ENCODE results near the gene SUPT4H1.

The SUPT4H1 gene

DNA sequence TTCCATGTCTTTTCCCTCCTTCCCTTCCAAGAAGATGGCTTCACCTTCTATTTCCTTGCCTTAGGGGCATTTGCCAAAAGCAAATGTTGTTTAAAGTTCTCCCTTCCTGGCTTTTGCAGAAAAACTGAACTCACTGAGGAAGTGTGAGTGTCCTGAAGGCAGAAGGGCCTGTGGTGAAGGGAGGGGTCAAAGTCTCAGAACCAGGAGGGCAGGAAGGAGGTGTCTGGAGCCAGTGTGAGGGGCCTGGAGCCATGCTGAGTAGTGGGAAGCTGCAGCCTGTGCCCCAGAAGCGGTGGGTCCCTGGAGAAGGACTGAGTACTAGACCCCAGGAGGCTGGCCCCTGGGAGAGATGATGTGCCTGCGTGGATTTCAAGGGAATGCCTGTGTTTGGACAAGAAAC is 23.8 kb upstream of the SUPT4H1 start:
- no peak overlapping the region for H3K4me3 ChIP-seq (ENCODE audit: control insufficient read depth, low read depth, low read length)
- DNase-seq (ENCODE audit: low read depth): no peak
- TF ChIP-seq, protein P1, sequence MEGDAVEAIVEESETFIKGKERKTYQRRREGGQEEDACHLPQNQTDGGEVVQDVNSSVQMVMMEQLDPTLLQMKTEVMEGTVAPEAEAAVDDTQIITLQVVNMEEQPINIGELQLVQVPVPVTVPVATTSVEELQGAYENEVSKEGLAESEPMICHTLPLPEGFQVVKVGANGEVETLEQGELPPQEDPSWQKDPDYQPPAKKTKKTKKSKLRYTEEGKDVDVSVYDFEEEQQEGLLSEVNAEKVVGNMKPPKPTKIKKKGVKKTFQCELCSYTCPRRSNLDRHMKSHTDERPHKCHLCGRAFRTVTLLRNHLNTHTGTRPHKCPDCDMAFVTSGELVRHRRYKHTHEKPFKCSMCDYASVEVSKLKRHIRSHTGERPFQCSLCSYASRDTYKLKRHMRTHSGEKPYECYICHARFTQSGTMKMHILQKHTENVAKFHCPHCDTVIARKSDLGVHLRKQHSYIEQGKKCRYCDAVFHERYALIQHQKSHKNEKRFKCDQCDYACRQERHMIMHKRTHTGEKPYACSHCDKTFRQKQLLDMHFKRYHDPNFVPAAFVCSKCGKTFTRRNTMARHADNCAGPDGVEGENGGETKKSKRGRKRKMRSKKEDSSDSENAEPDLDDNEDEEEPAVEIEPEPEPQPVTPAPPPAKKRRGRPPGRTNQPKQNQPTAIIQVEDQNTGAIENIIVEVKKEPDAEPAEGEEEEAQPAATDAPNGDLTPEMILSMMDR (IDR thresholded peaks at IDR 0.05; ENCODE audit: control insufficient read depth, insufficient read depth, low read depth, low read length, missing control alignments): no peak

DNA sequence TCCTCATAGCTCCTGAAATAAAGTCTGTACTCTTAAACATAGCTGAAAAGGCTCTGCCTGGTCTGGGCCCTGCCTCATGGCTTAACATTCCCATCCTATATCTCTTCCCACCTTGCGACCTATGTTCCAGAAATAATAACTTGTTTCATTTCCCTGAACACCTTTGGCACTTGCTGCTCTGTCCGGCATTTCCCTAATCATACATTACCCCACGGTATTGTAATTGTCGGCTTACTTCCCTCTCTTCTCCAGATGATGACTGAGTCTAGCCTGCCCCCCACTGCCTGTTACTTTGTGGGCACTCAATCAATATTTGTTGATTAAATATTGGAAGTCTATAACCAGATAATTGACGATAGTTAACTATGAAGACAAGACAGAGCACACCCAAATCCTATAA is 23.3 kb upstream of the SUPT4H1 start:
- TF ChIP-seq, protein P1 (IDR thresholded peaks at IDR 0.05; ENCODE audit: control insufficient read depth, insufficient read depth, low read depth, low read length, missing control alignments): no peak
- no peak for DNase-seq (ENCODE audit: low read depth)
- no peak overlapping the region for H3K4me3 ChIP-seq (ENCODE audit: control insufficient read depth, low read depth, low read length)

DNA sequence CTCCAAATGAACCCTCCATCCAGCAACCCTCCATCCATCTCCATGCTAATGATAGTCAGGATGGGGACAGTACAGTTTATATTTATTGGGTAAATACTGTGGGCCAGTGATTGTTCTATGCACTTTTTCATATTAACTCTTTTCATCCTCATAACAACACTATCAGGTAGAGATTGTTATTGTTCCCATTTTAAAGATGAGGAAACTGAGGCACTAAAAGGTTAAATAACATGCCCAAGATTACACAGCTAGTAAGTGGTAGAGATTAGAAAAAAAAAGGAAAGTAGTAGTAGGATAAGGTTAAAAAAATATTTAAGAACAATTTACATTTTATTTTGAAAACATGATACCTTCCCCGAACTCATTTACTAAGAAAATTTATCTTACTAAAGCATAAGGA is 21.9 kb upstream of the SUPT4H1 start:
- no peak overlapping the region for H3K4me3 ChIP-seq (ENCODE audit: control insufficient read depth, low read depth, low read length)
- TF ChIP-seq, protein P1 (IDR thresholded peaks at IDR 0.05; ENCODE audit: control insufficient read depth, insufficient read depth, low read depth, low read length, missing control alignments): no peak
- no peak for DNase-seq (ENCODE audit: low read depth)

- DNase-seq (ENCODE audit: low read depth): no peak
- TF ChIP-seq, protein P1 (IDR thresholded peaks at IDR 0.05; ENCODE audit: control insufficient read depth, insufficient read depth, low read depth, low read length, missing control alignments): no peak
- no peak overlapping the region for H3K4me3 ChIP-seq (ENCODE audit: control insufficient read depth, low read depth, low read length)
These were observed 21.0 kb upstream of the SUPT4H1 start for GRCh38 chr17:58373003-58373402.

DNA sequence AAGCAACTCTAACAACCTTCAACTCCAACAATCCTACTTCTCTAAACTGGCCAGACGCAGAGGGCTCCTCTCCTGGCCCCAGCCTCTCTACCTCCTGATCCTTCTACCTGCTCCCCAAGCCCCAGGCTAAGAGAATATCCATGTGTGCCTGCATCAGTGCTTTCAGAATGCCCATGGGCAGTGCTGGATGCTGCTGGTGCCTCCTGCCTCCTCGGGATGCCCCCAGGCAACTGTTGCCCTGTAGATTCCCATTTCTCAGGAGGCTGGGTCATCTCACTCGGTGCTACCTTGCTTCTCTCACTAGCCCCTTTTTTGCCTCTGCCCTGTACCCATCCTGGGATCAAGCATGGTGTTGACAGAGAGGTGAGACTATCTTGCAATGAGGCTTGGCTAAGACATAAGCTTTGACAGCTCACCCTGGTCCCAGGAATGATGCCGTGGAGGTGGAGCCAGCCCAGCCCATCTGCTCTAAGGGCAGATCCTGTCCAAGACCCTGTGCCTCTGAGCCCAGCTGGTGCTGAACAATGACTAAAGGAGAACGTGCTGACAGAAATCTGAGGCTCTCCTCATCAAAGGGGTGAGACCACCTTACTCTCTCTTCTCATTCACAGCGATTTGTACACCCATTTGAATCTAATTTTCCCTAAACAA is 19.4 kb upstream of the SUPT4H1 start:
- H3K4me3 ChIP-seq (ENCODE audit: control insufficient read depth, low read depth, low read length): no peak overlapping the region
- no peak for DNase-seq (ENCODE audit: low read depth)
- TF ChIP-seq, protein P1 (IDR thresholded peaks at IDR 0.05; ENCODE audit: control insufficient read depth, insufficient read depth, low read depth, low read length, missing control alignments): no peak

- no peak overlapping the region for H3K4me3 ChIP-seq (ENCODE audit: control insufficient read depth, low read depth, low read length)
- DNase-seq (ENCODE audit: low read depth): no peak
- TF ChIP-seq, protein P1 (IDR thresholded peaks at IDR 0.05; ENCODE audit: control insufficient read depth, insufficient read depth, low read depth, low read length, missing control alignments): no peak
These were observed 18.7 kb upstream of the SUPT4H1 start for GRCh38 chr17:58370716-58371115.
